NCI-H82 (cell line): ENCODE measurements around the gene DOCK3.
A peak's percentile ranks its signal among the peaks of the same experiment; 100 is the strongest.
"Not testable (repeated sequence)": the region's sequence is repeated elsewhere in the genome, so short reads cannot be mapped to it uniquely, and the experiment has no call there.

Experiments used
- DNase-seq: peaks from one replicate; lab custom pipeline; 2025; lab: John Stamatoyannopoulos, UW

The DOCK3 gene

GRCh38 chr3:51360806-51361205 lies 686.1 kb downstream of the DOCK3 start:
- no peak for DNase-seq

- DNase-seq, result no peak
Observed at GRCh38 chr3:51361746-51362145, 687.0 kb downstream of the DOCK3 start.

GRCh38 chr3:51362476-51362875 lies 687.7 kb downstream of the DOCK3 start:
- no peak for DNase-seq

GRCh38 chr3:51368276-51368675 lies 693.5 kb downstream of the DOCK3 start:
- DNase-seq, result not testable (repeated sequence)

- peak; percentile 83 for DNase-seq
Observed at GRCh38 chr3:51371943-51372557, 697.3 kb downstream of the DOCK3 start.

- DNase-seq, result no peak
Observed at GRCh38 chr3:51373658-51374421, 699.1 kb downstream of the DOCK3 start.

- DNase-seq, result no peak
Observed at GRCh38 chr3:51374456-51374855, 699.7 kb downstream of the DOCK3 start.

GRCh38 chr3:51375136-51375535 lies 700.4 kb downstream of the DOCK3 start:
- no peak for DNase-seq

GRCh38 chr3:51375571-51375970 lies 700.8 kb downstream of the DOCK3 start:
- DNase-seq, result no peak

- DNase-seq, result no peak
Observed at GRCh38 chr3:51378065-51378464, 703.3 kb downstream of the DOCK3 start.

GRCh38 chr3:51378726-51379125 lies 704.0 kb downstream of the DOCK3 start:
- DNase-seq, result no peak

- no peak for DNase-seq
Observed at GRCh38 chr3:51379301-51379700, 704.6 kb downstream of the DOCK3 start.

GRCh38 chr3:51379746-51380455 lies 705.2 kb downstream of the DOCK3 start:
- no peak for DNase-seq

GRCh38 chr3:51380601-51381332 lies 706.0 kb downstream of the DOCK3 start:
- DNase-seq, result no peak

- DNase-seq, result no peak
Observed at GRCh38 chr3:51381333-51381705, 706.6 kb downstream of the DOCK3 start.

- DNase-seq, result no peak
Observed at GRCh38 chr3:51382076-51382745, 707.5 kb downstream of the DOCK3 start.

GRCh38 chr3:51382947-51383578 lies 708.3 kb downstream of the DOCK3 start:
- DNase-seq, result peak; percentile 70

- DNase-seq, result peak; percentile 47
Observed at GRCh38 chr3:51384055-51384725, 709.5 kb downstream of the DOCK3 start.

GRCh38 chr3:51384726-51385473 lies 710.2 kb downstream of the DOCK3 start, which contains the start of gene MANF:
TSS of gene MANF (plus strand) at chr3:51385291. CDS start at chr3:51385343, 52 bp downstream.
- DNase-seq, result peak; percentile 97

GRCh38 chr3:51385621-51386091 lies 710.9 kb downstream of the DOCK3 start:
- no peak for DNase-seq
